ENCODE measurements around the gene VPS52.
"Not testable (repeated sequence)": the region's sequence is repeated elsewhere in the genome, so short reads cannot be mapped to it uniquely, and the experiment has no call there.

Gene VPS52

GRCh38 chr6:33278810-33279209 lies 7.1 kb upstream of the VPS52 start:
- H3K27me3 Mint-ChIP-seq = no peaks in the 10 kb centered on the region
- no peaks in the 10 kb centered on the region for H3K9me3 Mint-ChIP-seq
- H3K4me1 Mint-ChIP-seq = peaks cover 41% of the 10 kb centered on the region
- peak overlapping the region; percentile 70 for H3K27ac Mint-ChIP-seq
- ATAC-seq (no peak), DNase-seq (no peak)
- no peak overlapping the region for H3K4me3 Mint-ChIP-seq
- peaks cover 42% of the 10 kb centered on the region for H3K36me3 Mint-ChIP-seq (ENCODE audit: low read depth)

GRCh38 chr6:33278392-33278741 lies 6.7 kb upstream of the VPS52 start:
- no peak for ATAC-seq
- no peaks in the 10 kb centered on the region for H3K27me3 Mint-ChIP-seq
- H3K4me3 Mint-ChIP-seq = no peak overlapping the region
- H3K4me1 Mint-ChIP-seq = peaks cover 44% of the 10 kb centered on the region
- H3K36me3 Mint-ChIP-seq (ENCODE audit: low read depth) = peaks cover 46% of the 10 kb centered on the region
- no peak for DNase-seq
- peak overlapping the region; percentile 70 for H3K27ac Mint-ChIP-seq
- H3K9me3 Mint-ChIP-seq = no peaks in the 10 kb centered on the region

GRCh38 chr6:33277663-33278391 lies 6.2 kb upstream of the VPS52 start:
- peaks cover 49% of the 10 kb centered on the region for H3K4me1 Mint-ChIP-seq
- H3K27ac Mint-ChIP-seq = peak overlapping the region; percentile 90
- no peaks in the 10 kb centered on the region for H3K27me3 Mint-ChIP-seq
- ATAC-seq = peak; percentile 6
- peak; percentile 50 for DNase-seq
- H3K4me3 Mint-ChIP-seq = peak overlapping the region; percentile 80
- H3K36me3 Mint-ChIP-seq (ENCODE audit: low read depth) = peaks cover 49% of the 10 kb centered on the region
- no peaks in the 10 kb centered on the region for H3K9me3 Mint-ChIP-seq

GRCh38 chr6:33276864-33277662 lies 5.4 kb upstream of the VPS52 start, which contains the start of gene B3GALT4:
B3GALT4 (plus strand) TSS chr6:33277123; CDS start chr6:33277420, 297 bp downstream.
- H3K27me3 Mint-ChIP-seq = no peaks in the 10 kb centered on the region
- DNase-seq = peak; percentile 87
- H3K4me1 Mint-ChIP-seq = peaks cover 54% of the 10 kb centered on the region
- H3K27ac Mint-ChIP-seq = peak within 1 kb of the TSS; percentile 100
- ATAC-seq = peak; percentile 76
- H3K36me3 Mint-ChIP-seq (ENCODE audit: low read depth) = peaks cover 51% of the 10 kb centered on the region
- H3K9me3 Mint-ChIP-seq = no peaks in the 10 kb centered on the region
- H3K4me3 Mint-ChIP-seq = peak within 1 kb of the TSS; percentile 99

- peak; percentile 0 for ATAC-seq
- Mint-ChIP-seq H3K36me3 (ENCODE audit: low read depth) (peaks cover 54% of the 10 kb centered on the region), H3K4me3 (peak overlapping the region; percentile 99), H3K27ac (peak overlapping the region; percentile 100), H3K4me1 (peaks cover 59% of the 10 kb centered on the region), H3K27me3 (no peaks in the 10 kb centered on the region), H3K9me3 (no peaks in the 10 kb centered on the region)
- no peak for DNase-seq
Observed at GRCh38 chr6:33276581-33276863, 4.8 kb upstream of the VPS52 start.

- Mint-ChIP-seq H3K36me3 (ENCODE audit: low read depth) (peaks cover 54% of the 10 kb centered on the region), H3K4me1 (peaks cover 61% of the 10 kb centered on the region), H3K4me3 (peak overlapping the region; percentile 99), H3K27ac (peak overlapping the region; percentile 100)
- not testable (repeated sequence) for ATAC-seq, H3K27me3 Mint-ChIP-seq, H3K9me3 Mint-ChIP-seq, DNase-seq
Observed at GRCh38 chr6:33275795-33276580, 4.3 kb upstream of the VPS52 start.

- DNase-seq (no peak), ATAC-seq (no peak)
- peak overlapping the region; percentile 100 for H3K27ac Mint-ChIP-seq
- H3K9me3 Mint-ChIP-seq = no peaks in the 10 kb centered on the region
- peaks cover 58% of the 10 kb centered on the region for H3K36me3 Mint-ChIP-seq (ENCODE audit: low read depth)
- no peaks in the 10 kb centered on the region for H3K27me3 Mint-ChIP-seq
- peak overlapping the region; percentile 99 for H3K4me3 Mint-ChIP-seq
- H3K4me1 Mint-ChIP-seq = peaks cover 75% of the 10 kb centered on the region
Observed at GRCh38 chr6:33273924-33274902, 2.5 kb upstream of the VPS52 start.

GRCh38 chr6:33273129-33273923 lies 1.6 kb upstream of the VPS52 start:
- DNase-seq (no peak), ATAC-seq (no peak)
- Mint-ChIP-seq H3K36me3 (ENCODE audit: low read depth) (peaks cover 58% of the 10 kb centered on the region), H3K4me1 (peaks cover 68% of the 10 kb centered on the region), H3K9me3 (no peaks in the 10 kb centered on the region), H3K27me3 (no peaks in the 10 kb centered on the region), H3K27ac (peak overlapping the region; percentile 100), H3K4me3 (peak overlapping the region; percentile 99)

GRCh38 chr6:33272275-33273128 lies 826 bp upstream of the VPS52 start:
- ATAC-seq = peak; percentile 1

GRCh38 chr6:33271117-33271467 lies 584 bp downstream of the VPS52 start:
- DNase-seq = no peak
- Mint-ChIP-seq H3K36me3 (ENCODE audit: low read depth) (peaks cover 68% of the 10 kb centered on the region), H3K4me1 (peaks cover 54% of the 10 kb centered on the region), H3K4me3 (peak overlapping the region; percentile 99), H3K27me3 (no peaks in the 10 kb centered on the region), H3K27ac (peak overlapping the region; percentile 100), H3K9me3 (no peaks in the 10 kb centered on the region)
- ATAC-seq = no peak

More at GRCh38 chr6:33272275-33273128, 826 bp upstream of the VPS52 start:
- no peaks in the 10 kb centered on the region for H3K9me3 Mint-ChIP-seq
- no peak for DNase-seq
- peak overlapping the region; percentile 99 for H3K4me3 Mint-ChIP-seq
- no peaks in the 10 kb centered on the region for H3K27me3 Mint-ChIP-seq
- peaks cover 62% of the 10 kb centered on the region for H3K36me3 Mint-ChIP-seq (ENCODE audit: low read depth)
- H3K4me1 Mint-ChIP-seq = peaks cover 63% of the 10 kb centered on the region
- H3K27ac Mint-ChIP-seq = peak overlapping the region; percentile 100

- peak; percentile 26 for ATAC-seq
Observed at GRCh38 chr6:33264015-33264414, 7.7 kb downstream of the VPS52 start.

GRCh38 chr6:33262490-33262889 lies 9.2 kb downstream of the VPS52 start:
- DNase-seq, H3K4me1 Mint-ChIP-seq, H3K27me3 Mint-ChIP-seq, H3K27ac Mint-ChIP-seq, H3K9me3 Mint-ChIP-seq, ATAC-seq, H3K4me3 Mint-ChIP-seq: not testable (repeated sequence)
- peaks cover 58% of the 10 kb centered on the region for H3K36me3 Mint-ChIP-seq (ENCODE audit: low read depth)

More at GRCh38 chr6:33264015-33264414, 7.7 kb downstream of the VPS52 start:
- H3K9me3 Mint-ChIP-seq = no peaks in the 10 kb centered on the region
- DNase-seq = no peak
- no peak overlapping the region for H3K4me3 Mint-ChIP-seq
- H3K36me3 Mint-ChIP-seq (ENCODE audit: low read depth) = peaks cover 58% of the 10 kb centered on the region
- no peaks in the 10 kb centered on the region for H3K27me3 Mint-ChIP-seq
- H3K27ac Mint-ChIP-seq = no peak overlapping the region
- H3K4me1 Mint-ChIP-seq = no peaks in the 10 kb centered on the region
